Neural crest cell (in vitro differentiated cells): ENCODE results near the gene FOXR1. TPM values are rescaled to one million over a fixed set of nuclear protein-coding genes. Genes with fewer than 3 reads are reported as not detected.
A peak's percentile ranks its signal among the peaks of the same experiment; 100 is the strongest.

ENCODE experiments used
- DNase-seq: peaks from one replicate; pipeline ENCODE4 v3.0.0; 2021; ENCODE audit warnings: low read depth, mixed read lengths, low spot score
- H3K27ac Mint-ChIP-seq: one replicate; pipeline ENCODE4 v1.8.0; 2021; ENCODE audit warnings: mild to moderate bottlenecking, mixed read lengths; ENCODE audit not compliant: unreplicated experiment
- H3K27me3 Mint-ChIP-seq: 2 replicates; pipeline ENCODE4 v1.8.0; 2021; ENCODE audit warnings: low read depth, mild to moderate bottlenecking, mixed read lengths
- H3K36me3 Mint-ChIP-seq: 2 replicates; pipeline ENCODE4 v1.8.0; 2021; ENCODE audit warnings: low read depth, mild to moderate bottlenecking, mixed read lengths
- H3K4me1 Mint-ChIP-seq: 2 replicates; pipeline ENCODE4 v1.8.0; 2021; ENCODE audit warnings: mixed read lengths
- H3K4me3 Mint-ChIP-seq: one replicate; pipeline ENCODE4 v1.8.0; 2021; ENCODE audit warnings: mild to moderate bottlenecking, mixed read lengths
- H3K9me3 Mint-ChIP-seq: 2 replicates; pipeline ENCODE4 v1.8.0; 2021; ENCODE audit warnings: mixed read lengths
- microRNA-seq: library from miRNA; unstranded; fragments of <30 nt; microRNA quantifications from one replicate; pipeline ENCODE4, GENCODE V29; 2020
- total RNA-seq: library from RNA; stranded (reverse); gene quantifications from 2 replicates; pipeline ENCODE4 v1.2.1, GENCODE V29; 2021
- TF ChIP-seq, protein P1 (sequence below): fragments of 200-600 bp; sonication (generic); conservative IDR thresholded peaks from 2 replicates; pipeline ENCODE4 v1.5.0; 2021; ENCODE audit warnings: antibody characterized with exemption, mild to moderate bottlenecking

Gene FOXR1
- total RNA-seq, 1 donor from 2014 or later = not detected

DNA sequence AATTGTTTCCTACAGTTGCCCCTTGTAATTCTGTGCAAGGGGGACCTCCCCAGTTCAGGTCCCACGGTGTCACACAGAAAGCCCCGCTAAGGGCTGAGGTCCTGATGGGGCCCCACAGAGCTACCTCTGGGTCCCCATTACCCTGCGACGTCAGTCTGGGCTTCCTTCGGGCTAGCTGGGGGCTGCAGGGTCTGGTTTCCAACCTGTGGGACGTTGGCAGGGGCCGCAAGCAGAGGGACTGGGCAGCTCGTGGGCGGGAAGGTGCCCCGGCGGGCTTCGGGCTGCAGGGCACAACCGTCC lies 58.4 kb downstream of the FOXR1 start:
- TF ChIP-seq, protein P1, sequence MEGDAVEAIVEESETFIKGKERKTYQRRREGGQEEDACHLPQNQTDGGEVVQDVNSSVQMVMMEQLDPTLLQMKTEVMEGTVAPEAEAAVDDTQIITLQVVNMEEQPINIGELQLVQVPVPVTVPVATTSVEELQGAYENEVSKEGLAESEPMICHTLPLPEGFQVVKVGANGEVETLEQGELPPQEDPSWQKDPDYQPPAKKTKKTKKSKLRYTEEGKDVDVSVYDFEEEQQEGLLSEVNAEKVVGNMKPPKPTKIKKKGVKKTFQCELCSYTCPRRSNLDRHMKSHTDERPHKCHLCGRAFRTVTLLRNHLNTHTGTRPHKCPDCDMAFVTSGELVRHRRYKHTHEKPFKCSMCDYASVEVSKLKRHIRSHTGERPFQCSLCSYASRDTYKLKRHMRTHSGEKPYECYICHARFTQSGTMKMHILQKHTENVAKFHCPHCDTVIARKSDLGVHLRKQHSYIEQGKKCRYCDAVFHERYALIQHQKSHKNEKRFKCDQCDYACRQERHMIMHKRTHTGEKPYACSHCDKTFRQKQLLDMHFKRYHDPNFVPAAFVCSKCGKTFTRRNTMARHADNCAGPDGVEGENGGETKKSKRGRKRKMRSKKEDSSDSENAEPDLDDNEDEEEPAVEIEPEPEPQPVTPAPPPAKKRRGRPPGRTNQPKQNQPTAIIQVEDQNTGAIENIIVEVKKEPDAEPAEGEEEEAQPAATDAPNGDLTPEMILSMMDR = no peak
- peaks cover 3% of the 10 kb centered on the region for H3K36me3 Mint-ChIP-seq
- H3K9me3 Mint-ChIP-seq = no peaks in the 10 kb centered on the region
- no peak overlapping the region for H3K27ac Mint-ChIP-seq
- H3K4me3 Mint-ChIP-seq = peak overlapping the region; percentile 94
- DNase-seq = no peak
- H3K27me3 Mint-ChIP-seq = peaks cover 3% of the 10 kb centered on the region
- H3K4me1 Mint-ChIP-seq = peaks cover 23% of the 10 kb centered on the region

DNA sequence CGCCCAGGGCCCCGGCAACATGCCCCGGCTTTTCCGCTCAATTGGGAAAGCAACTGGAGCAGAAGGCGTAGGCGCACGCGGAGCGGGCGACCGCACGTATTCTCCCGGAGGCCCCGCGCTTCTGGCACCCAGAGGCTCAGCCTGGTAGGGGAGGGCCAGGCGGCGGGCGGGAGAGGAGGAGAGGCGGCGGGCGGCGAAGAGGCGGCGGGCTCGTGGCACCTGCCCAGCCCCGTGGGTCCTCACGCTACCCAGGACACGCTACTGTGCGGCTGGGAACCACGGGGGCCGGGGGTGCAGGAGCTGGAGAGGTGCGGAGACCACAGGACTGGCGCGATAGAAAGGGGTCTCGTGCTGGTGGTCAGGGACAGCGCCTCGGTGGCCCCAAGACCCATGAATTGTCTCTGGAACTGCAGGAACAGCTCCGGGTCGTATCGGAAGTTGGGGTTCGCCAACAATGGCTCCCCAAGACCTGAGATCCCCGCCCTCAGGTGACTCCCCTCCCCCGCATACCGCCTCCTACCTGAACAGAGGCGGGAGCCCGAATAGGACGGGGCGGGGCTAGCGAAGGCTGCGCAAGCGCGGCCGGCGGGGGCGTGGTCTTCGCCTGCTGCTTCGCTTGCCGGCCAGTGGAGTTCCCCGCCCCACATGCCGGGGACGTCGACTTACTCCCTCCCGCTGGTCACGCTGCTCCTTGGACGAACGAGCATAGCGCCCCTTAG lies 58.9 kb downstream of the FOXR1 start, which contains the start of gene SLC37A4:
TSS of gene SLC37A4 (minus strand) at position 549 of the 719 bp plus-strand sequence.
- no peak within 1 kb of the TSS for H3K27ac Mint-ChIP-seq
- peaks cover under 1% of the 10 kb centered on the region for H3K36me3 Mint-ChIP-seq
- TF ChIP-seq, protein P1 = peak; percentile 92
- H3K4me1 Mint-ChIP-seq = peaks cover 21% of the 10 kb centered on the region
- peak; percentile 97 for DNase-seq
- peak within 1 kb of the TSS; percentile 94 for H3K4me3 Mint-ChIP-seq
- no peaks in the 10 kb centered on the region for H3K9me3 Mint-ChIP-seq
- peaks cover 3% of the 10 kb centered on the region for H3K27me3 Mint-ChIP-seq

Small RNA genes within 50 kb of the gene (microRNA-seq; reads per million reads assigned to microRNA genes)
- gene MIR3656 = not detected

Other genes with a start within 250 kb of the FOXR1 start
- 218 and 222 TPM in 2 replicates for gene DDX6, start 180.6 kb upstream of the FOXR1 start, total RNA-seq
- gene CXCR5, start 87.9 kb upstream of the FOXR1 start, total RNA-seq = not detected in 2 replicates
- gene BCL9L, start 45.8 kb upstream of the FOXR1 start, total RNA-seq = 19.2 and 21.2 TPM in 2 replicates
- not detected in 2 replicates for gene UPK2, start 15.5 kb upstream of the FOXR1 start, total RNA-seq
- gene CENATAC, start 26.4 kb downstream of the FOXR1 start, total RNA-seq = 32.5 and 35.1 TPM in 2 replicates
- gene RPS25, start 46.6 kb downstream of the FOXR1 start, total RNA-seq = 1,203 and 1,208 TPM in 2 replicates
- gene TRAPPC4, start 47.0 kb downstream of the FOXR1 start, total RNA-seq = 88.1 and 90.1 TPM in 2 replicates
- gene SLC37A4, start 59.1 kb downstream of the FOXR1 start, total RNA-seq = 50.2 and 50.3 TPM in 2 replicates
- gene HYOU1, start 85.4 kb downstream of the FOXR1 start, total RNA-seq = 199 and 204 TPM in 2 replicates
- 30.6 and 35.4 TPM in 2 replicates for gene VPS11, start 96.1 kb downstream of the FOXR1 start, total RNA-seq
- 55.5 and 58.4 TPM in 2 replicates for gene HMBS, start 113.1 kb downstream of the FOXR1 start, total RNA-seq
- gene DPAGT1, start 130.1 kb downstream of the FOXR1 start, total RNA-seq = 48.8 and 49.5 TPM in 2 replicates
- 9.8 and 10.0 TPM in 2 replicates for gene C2CD2L, start 135.6 kb downstream of the FOXR1 start, total RNA-seq
- 38.5 and 38.6 TPM in 2 replicates for gene HINFP, start 149.8 kb downstream of the FOXR1 start, total RNA-seq
- 3.1 and 3.3 TPM in 2 replicates for gene ABCG4, start 177.3 kb downstream of the FOXR1 start, total RNA-seq
- gene NLRX1, start 197.0 kb downstream of the FOXR1 start, total RNA-seq = 9.1 and 9.3 TPM in 2 replicates
- 0.14 and 0.42 TPM in 2 replicates for gene NHERF4, start 213.7 kb downstream of the FOXR1 start, total RNA-seq
- 43.5 and 44.1 TPM in 2 replicates for gene CBL, start 234.6 kb downstream of the FOXR1 start, total RNA-seq